Measurements from ENCODE around the gene ZFYVE28. TPM values are rescaled to one million over a fixed set of nuclear protein-coding genes. Genes with fewer than 3 reads are reported as not detected.

Gene ZFYVE28
- total RNA-seq, 3 donors from 2014 or later (not counting 1 experiment from before 2014, with no cell fraction given), result 85.4 to 107 (median 104) TPM

DNA sequence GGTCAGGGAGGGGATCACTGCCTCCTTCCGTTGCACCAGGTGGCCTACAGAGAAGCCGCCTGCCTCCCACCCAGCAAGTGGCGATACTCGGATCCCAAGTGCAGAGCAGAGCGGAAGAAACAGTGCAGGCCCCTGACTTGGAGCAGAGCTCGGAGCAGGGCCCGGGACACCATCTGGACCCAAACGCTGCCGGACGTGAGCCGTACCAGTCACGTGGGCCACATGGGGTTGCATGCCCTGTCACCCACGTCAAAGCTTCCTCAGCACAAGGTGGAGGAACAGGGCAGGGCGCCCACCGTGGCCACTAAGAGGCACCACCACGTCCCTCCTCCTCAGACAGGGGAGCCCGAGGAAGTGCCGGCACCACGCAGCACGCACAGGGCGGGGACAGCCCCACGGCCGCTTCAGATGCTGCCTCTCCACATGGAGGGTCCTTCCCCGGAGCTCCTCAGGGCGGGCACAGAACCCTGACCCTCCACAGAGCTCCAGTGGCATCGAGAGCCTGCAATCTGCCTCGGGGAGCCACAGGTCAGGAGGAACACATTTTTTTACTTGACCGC lies 18.7 kb downstream of the ZFYVE28 start:
- Mint-ChIP-seq H3K36me3 (no peaks in the 10 kb centered on the region), H3K27ac (peak overlapping the region; percentile 39 to 49), H3K4me1 (peaks cover 46 to 68% of the 10 kb centered on the region in 2 donors), H3K9me3 (no peaks in the 10 kb centered on the region), H3K4me3 (no peak overlapping the region), H3K27me3 (ENCODE audit: low read depth in 2 of 2) (no peaks in the 10 kb centered on the region)
- Histone ChIP-seq H3K36me3 (ENCODE audit: control insufficient read depth, insufficient read depth, low read length) (no peaks in the 10 kb centered on the region), H3K4me3 (ENCODE audit: low read length) (no peak overlapping the region), H3K27me3 (ENCODE audit: control insufficient read depth, insufficient read depth, low read length) (no peaks in the 10 kb centered on the region), H3K4me1 (ENCODE audit: control insufficient read depth, insufficient read depth, low read length) (peaks cover 32% of the 10 kb centered on the region), H3K27ac (ENCODE audit: low read length) (no peak overlapping the region), H3K9me3 (ENCODE audit: control insufficient read depth, insufficient read depth, low read length) (no peaks in the 10 kb centered on the region)
- ATAC-seq (no peak), DNase-seq (no peak)
- intact Hi-C loops (cut with micrococcal nuclease), result no loop called here
- TF ChIP-seq, protein P1, sequence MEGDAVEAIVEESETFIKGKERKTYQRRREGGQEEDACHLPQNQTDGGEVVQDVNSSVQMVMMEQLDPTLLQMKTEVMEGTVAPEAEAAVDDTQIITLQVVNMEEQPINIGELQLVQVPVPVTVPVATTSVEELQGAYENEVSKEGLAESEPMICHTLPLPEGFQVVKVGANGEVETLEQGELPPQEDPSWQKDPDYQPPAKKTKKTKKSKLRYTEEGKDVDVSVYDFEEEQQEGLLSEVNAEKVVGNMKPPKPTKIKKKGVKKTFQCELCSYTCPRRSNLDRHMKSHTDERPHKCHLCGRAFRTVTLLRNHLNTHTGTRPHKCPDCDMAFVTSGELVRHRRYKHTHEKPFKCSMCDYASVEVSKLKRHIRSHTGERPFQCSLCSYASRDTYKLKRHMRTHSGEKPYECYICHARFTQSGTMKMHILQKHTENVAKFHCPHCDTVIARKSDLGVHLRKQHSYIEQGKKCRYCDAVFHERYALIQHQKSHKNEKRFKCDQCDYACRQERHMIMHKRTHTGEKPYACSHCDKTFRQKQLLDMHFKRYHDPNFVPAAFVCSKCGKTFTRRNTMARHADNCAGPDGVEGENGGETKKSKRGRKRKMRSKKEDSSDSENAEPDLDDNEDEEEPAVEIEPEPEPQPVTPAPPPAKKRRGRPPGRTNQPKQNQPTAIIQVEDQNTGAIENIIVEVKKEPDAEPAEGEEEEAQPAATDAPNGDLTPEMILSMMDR (IDR thresholded peaks at IDR 0.05), result no peak
- WGBS (ENCODE audit: insufficient coverage), result 79% methylated on average over 28 of the region's 28 CpGs

- ATAC-seq, result no peak
- Histone ChIP-seq H3K4me1 (ENCODE audit: control insufficient read depth, insufficient read depth, low read length) (peaks cover 33% of the 10 kb centered on the region), H3K4me3 (ENCODE audit: low read length) (no peak overlapping the region), H3K9me3 (ENCODE audit: control insufficient read depth, insufficient read depth, low read length) (no peaks in the 10 kb centered on the region), H3K27ac (ENCODE audit: low read length) (no peak overlapping the region), H3K36me3 (ENCODE audit: control insufficient read depth, insufficient read depth, low read length) (no peaks in the 10 kb centered on the region), H3K27me3 (ENCODE audit: control insufficient read depth, insufficient read depth, low read length) (no peaks in the 10 kb centered on the region)
- Mint-ChIP-seq H3K27ac (peak overlapping the region in 1 of 2 donors; percentile 39), H3K4me1 (peaks cover 45 to 68% of the 10 kb centered on the region in 2 donors), H3K27me3 (ENCODE audit: low read depth in 2 of 2) (no peaks in the 10 kb centered on the region), H3K9me3 (no peaks in the 10 kb centered on the region), H3K36me3 (no peaks in the 10 kb centered on the region), H3K4me3 (no peak overlapping the region)
- TF ChIP-seq, protein P1 (IDR thresholded peaks at IDR 0.05), result no peak
- WGBS (ENCODE audit: insufficient coverage), result 87% methylated on average over 10 of the region's 10 CpGs
- intact Hi-C loops (cut with micrococcal nuclease), result no loop called here
- DNase-seq, result no peak
Measured at GRCh38 chr4:2399216-2399615, 19.2 kb downstream of the ZFYVE28 start.

GRCh38 chr4:2397596-2398379 lies 20.7 kb downstream of the ZFYVE28 start:
- Histone ChIP-seq H3K9me3 (ENCODE audit: control insufficient read depth, insufficient read depth, low read length) (no peaks in the 10 kb centered on the region), H3K4me1 (ENCODE audit: control insufficient read depth, insufficient read depth, low read length) (peaks cover 40% of the 10 kb centered on the region), H3K36me3 (ENCODE audit: control insufficient read depth, insufficient read depth, low read length) (no peaks in the 10 kb centered on the region), H3K4me3 (ENCODE audit: low read length) (no peak overlapping the region), H3K27ac (ENCODE audit: low read length) (no peak overlapping the region), H3K27me3 (ENCODE audit: control insufficient read depth, insufficient read depth, low read length) (no peaks in the 10 kb centered on the region)
- intact Hi-C loops (cut with micrococcal nuclease), result no loop called here
- no peaks in the 10 kb centered on the region for H3K36me3 Mint-ChIP-seq
- no peaks in the 10 kb centered on the region for H3K27me3 Mint-ChIP-seq (ENCODE audit: low read depth in 2 of 2)
- TF ChIP-seq, protein P1 (IDR thresholded peaks at IDR 0.05), result no peak
- 90% methylated on average over 19 of the region's 20 CpGs for WGBS (ENCODE audit: insufficient coverage)
- H3K4me3 Mint-ChIP-seq, result peak overlapping the region; percentile 28
- DNase-seq (no peak), ATAC-seq (no peak)
- no peaks in the 10 kb centered on the region for H3K9me3 Mint-ChIP-seq
- peaks cover 50 to 73% of the 10 kb centered on the region in 2 donors for H3K4me1 Mint-ChIP-seq
- H3K27ac Mint-ChIP-seq, result peak overlapping the region; percentile 19 to 39

All from natural killer cell (primary cell).